ENCODE results near the gene LIMCH1.
"Not testable (repeated sequence)": the region's sequence is repeated elsewhere in the genome, so short reads cannot be mapped to it uniquely, and the experiment has no call there.

DNA sequence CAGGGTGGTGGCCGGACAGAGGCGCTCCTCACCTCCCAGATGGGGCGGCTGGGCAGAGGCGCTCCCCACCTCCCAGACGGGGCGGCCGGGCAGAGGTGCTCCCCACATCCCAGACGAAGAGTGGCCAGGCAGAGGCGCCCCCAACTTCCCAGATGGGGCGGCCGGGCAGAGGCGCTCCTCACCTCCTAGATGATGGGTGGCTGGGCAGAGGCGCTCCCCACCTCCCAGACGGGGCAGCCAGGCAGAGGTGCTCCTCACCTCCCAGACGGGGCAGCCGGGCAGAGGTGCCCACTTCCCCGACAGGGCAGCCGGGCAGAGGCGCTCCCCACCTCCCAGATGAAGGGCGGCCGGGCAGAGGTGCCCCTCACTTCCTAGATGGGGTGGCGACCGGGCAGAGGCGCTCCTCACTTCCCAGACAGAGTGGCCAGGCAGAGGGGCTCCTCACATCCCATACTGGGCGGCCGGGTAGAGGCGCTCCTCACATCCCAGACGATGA lies 46.8 kb upstream of the LIMCH1 start:
- TF ChIP-seq CTCF, EZH2phosphoT487 (IDR thresholded peaks at IDR 0.05): not testable (repeated sequence)
